NCI-H187 (cell line): ENCODE results near the gene LNX2.

Experiments
- DNase-seq, 2 experiments: peaks; one replicate each; lab custom pipeline; 2025; lab: John Stamatoyannopoulos, UW

LNX2 gene

DNA sequence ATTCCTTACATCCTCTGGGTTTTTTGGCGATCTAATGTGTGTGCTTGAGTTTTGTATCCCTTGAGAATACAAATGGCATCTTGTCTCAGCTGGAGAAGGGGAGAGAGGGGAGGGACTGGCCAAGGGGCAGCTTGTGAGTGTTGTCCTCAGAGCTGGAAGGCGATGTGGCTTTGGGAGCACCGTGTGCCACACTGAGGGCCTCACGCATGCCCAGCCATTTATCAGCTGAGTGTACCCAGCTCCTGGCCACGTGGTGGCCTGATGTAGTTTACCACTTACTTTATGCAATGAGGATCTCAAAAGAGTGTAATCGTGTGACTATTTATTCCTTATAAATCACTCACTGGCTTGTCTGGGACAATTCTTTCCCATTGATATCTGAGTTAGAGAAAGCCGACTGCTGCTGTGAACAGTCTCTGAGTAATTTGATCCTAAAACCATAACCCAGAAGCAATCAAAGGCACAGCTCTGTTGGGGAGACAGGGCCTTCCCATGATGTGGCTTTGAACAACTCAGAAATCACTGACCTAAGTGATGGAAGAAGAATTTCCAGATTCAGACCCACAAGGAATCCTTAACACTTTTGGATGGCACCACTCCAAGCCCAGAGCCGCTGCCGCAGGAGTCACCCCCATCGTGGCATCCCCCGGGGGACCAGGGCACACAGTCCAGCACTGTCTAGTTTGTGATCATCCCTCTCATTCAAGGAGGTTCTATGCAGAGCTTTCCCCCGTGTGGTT lies 116.0 kb downstream of the LNX2 start:
- DNase-seq = no peak

GRCh38 chr13:27500806-27501534 lies 119.4 kb downstream of the LNX2 start:
- no peak for DNase-seq

- no peak for DNase-seq
These were observed 122.6 kb downstream of the LNX2 start for GRCh38 chr13:27497563-27498230.

- DNase-seq = no peak
These were observed 123.6 kb downstream of the LNX2 start for GRCh38 chr13:27496536-27497273.

DNA sequence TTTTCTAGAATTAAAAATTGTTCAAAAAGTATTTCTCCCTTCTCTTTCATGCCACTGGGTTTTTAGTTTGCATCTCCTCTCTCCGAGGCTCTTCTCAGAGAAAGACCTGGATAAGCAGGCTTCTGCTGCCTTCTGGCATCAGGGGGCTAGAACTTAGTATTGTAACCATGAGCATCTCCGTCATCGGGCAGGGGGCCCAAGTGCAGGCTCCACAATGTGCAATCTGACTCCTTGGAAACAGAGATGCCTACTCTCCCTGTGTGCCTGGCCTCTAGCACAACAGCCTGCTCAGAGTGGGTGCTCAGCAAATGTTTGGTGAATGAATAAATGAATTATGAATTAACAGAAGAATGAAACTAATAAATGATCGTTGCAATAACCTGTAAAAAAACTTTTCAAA lies 124.3 kb downstream of the LNX2 start:
- DNase-seq = no peak
